Measurements from ENCODE around the gene SLC27A2.
"Not testable (repeated sequence)": the region's sequence is repeated elsewhere in the genome, so short reads cannot be mapped to it uniquely, and the experiment has no call there.

The SLC27A2 gene

GRCh38 chr15:50164458-50164857, 17.5 kb upstream of the SLC27A2 start:
- no peak for DNase-seq

- no peak for DNase-seq
Measured at GRCh38 chr15:50166216-50166615, 15.8 kb upstream of the SLC27A2 start.

GRCh38 chr15:50167110-50167509, 14.9 kb upstream of the SLC27A2 start:
- no peak for DNase-seq

GRCh38 chr15:50168379-50168778, 13.6 kb upstream of the SLC27A2 start:
- DNase-seq = no peak

- no peak for DNase-seq
Measured at GRCh38 chr15:50168783-50169411, 13.1 kb upstream of the SLC27A2 start.

GRCh38 chr15:50172360-50172895, 9.6 kb upstream of the SLC27A2 start:
- not testable (repeated sequence) for DNase-seq

- DNase-seq = no peak
Measured at GRCh38 chr15:50176869-50177268, 5.1 kb upstream of the SLC27A2 start.

- DNase-seq = no peak
Measured at GRCh38 chr15:50180091-50180490, 1.9 kb upstream of the SLC27A2 start.

GRCh38 chr15:50180582-50180981, 1.4 kb upstream of the SLC27A2 start:
- DNase-seq = no peak

- DNase-seq = no peak
Measured at GRCh38 chr15:50181201-50181968, 611 bp upstream of the SLC27A2 start.

- DNase-seq = no peak
Measured at GRCh38 chr15:50182219-50183013, 420 bp downstream of the SLC27A2 start.

GRCh38 chr15:50183112-50183794, 1.3 kb downstream of the SLC27A2 start:
- DNase-seq = no peak

- no peak for DNase-seq
Measured at GRCh38 chr15:50184863-50185504, 3.0 kb downstream of the SLC27A2 start.

- no peak for DNase-seq
Measured at GRCh38 chr15:50186090-50186489, 4.1 kb downstream of the SLC27A2 start.

- DNase-seq = no peak
Measured at GRCh38 chr15:50186752-50187151, 4.8 kb downstream of the SLC27A2 start.

GRCh38 chr15:50187525-50187924, 5.5 kb downstream of the SLC27A2 start:
- DNase-seq = no peak

- no peak for DNase-seq
Measured at GRCh38 chr15:50187997-50188396, 6.0 kb downstream of the SLC27A2 start.

- DNase-seq = not testable (repeated sequence)
Measured at GRCh38 chr15:50188793-50189192, 6.8 kb downstream of the SLC27A2 start.

- DNase-seq = no peak
Measured at GRCh38 chr15:50189633-50190032, 7.6 kb downstream of the SLC27A2 start.

GRCh38 chr15:50190166-50190570, 8.2 kb downstream of the SLC27A2 start:
- no peak for DNase-seq

GRCh38 chr15:50190723-50191122, 8.7 kb downstream of the SLC27A2 start:
- no peak for DNase-seq

GRCh38 chr15:50192164-50192563, 10.2 kb downstream of the SLC27A2 start:
- DNase-seq = no peak
